H9 (cell line): ENCODE results near the gene C10orf105. TPM values are rescaled to one million over a fixed set of nuclear protein-coding genes. Genes with fewer than 3 reads are reported as not detected.

Source experiments
- DNase-seq: peaks from one replicate; pipeline ENCODE4 v3.0.0-alpha.2; 2017
- H2AFZ ChIP-seq: one replicate; pipeline ENCODE4 v1.6.1; 2013; ENCODE audit warnings: mild to moderate bottlenecking, low read length, control low read depth, moderate library complexity
- H2AK5ac ChIP-seq: 2 replicates; pipeline ENCODE4 v1.6.1; 2013; ENCODE audit warnings: low read length, control low read depth, mixed read lengths; ENCODE audit not compliant: insufficient read length
- H2BK120ac ChIP-seq: one replicate; pipeline ENCODE4 v1.6.1; 2013; ENCODE audit warnings: low read depth, mild to moderate bottlenecking, low read length, control low read depth, inconsistent platforms; ENCODE audit not compliant: poor library complexity, severe bottlenecking
- H2BK12ac ChIP-seq: 2 replicates; pipeline ENCODE4 v1.6.1; 2013; ENCODE audit warnings: low read length, control low read depth, mixed read lengths, low read depth; ENCODE audit not compliant: insufficient read length
- H2BK15ac ChIP-seq: 2 replicates; pipeline ENCODE4 v1.6.1; 2013; ENCODE audit warnings: low read depth, low read length, control low read depth
- H2BK20ac ChIP-seq: one replicate; pipeline ENCODE4 v1.6.1; 2013; ENCODE audit warnings: low read depth, mild to moderate bottlenecking, low read length, control low read depth, inconsistent platforms; ENCODE audit not compliant: poor library complexity, severe bottlenecking
- H2BK5ac ChIP-seq: 2 replicates; pipeline ENCODE4 v1.6.1; 2013; ENCODE audit warnings: low read length, control low read depth, mixed read lengths; ENCODE audit not compliant: insufficient read length
- H3K14ac ChIP-seq: 2 replicates; pipeline ENCODE4 v1.6.1; 2013; ENCODE audit warnings: low read length, control low read depth; ENCODE audit not compliant: insufficient read depth
- H3K18ac ChIP-seq: 2 replicates; pipeline ENCODE4 v1.6.1; 2013; ENCODE audit warnings: low read depth, mild to moderate bottlenecking, mixed read lengths, low read length, control low read depth; ENCODE audit not compliant: insufficient read length
- H3K23ac ChIP-seq: 2 replicates; pipeline ENCODE4 v1.6.1; 2013; ENCODE audit warnings: low read length, control low read depth, mixed read lengths, low read depth; ENCODE audit not compliant: insufficient read length
- H3K23me2 ChIP-seq: 2 replicates; pipeline ENCODE4 v1.6.1; 2013; ENCODE audit warnings: low read depth, mild to moderate bottlenecking, mixed read lengths, low read length, control low read depth; ENCODE audit not compliant: insufficient read length, poor library complexity, severe bottlenecking
- H3K27ac ChIP-seq: 2 replicates; pipeline ENCODE4 v1.5.1; 2013; ENCODE audit warnings: low read length, control low read depth, mixed read lengths, low read depth; ENCODE audit not compliant: insufficient read length
- H3K27me3 ChIP-seq: 2 replicates; pipeline ENCODE4 v1.6.1; 2013; ENCODE audit warnings: low read length, control low read depth, inconsistent platforms; ENCODE audit not compliant: insufficient read depth
- H3K4ac ChIP-seq: 2 replicates; pipeline ENCODE4 v1.6.1; 2013; ENCODE audit warnings: low read depth, mild to moderate bottlenecking, control low read depth, inconsistent platforms, low read length, moderate library complexity
- H3K4me1 ChIP-seq: 2 replicates; pipeline ENCODE4 v1.6.1; 2013; ENCODE audit warnings: low read length, control low read depth, inconsistent platforms; ENCODE audit not compliant: insufficient read depth
- H3K4me2 ChIP-seq: 2 replicates; pipeline ENCODE4 v1.6.1; 2013; ENCODE audit warnings: low read length, control low read depth, mixed read lengths; ENCODE audit not compliant: insufficient read length, insufficient read depth
- H3K56ac ChIP-seq: 2 replicates; pipeline ENCODE4 v1.6.1; 2013; ENCODE audit warnings: low read depth, mild to moderate bottlenecking, mixed read lengths, low read length, control low read depth; ENCODE audit not compliant: insufficient read length
- H3K79me1 ChIP-seq: 2 replicates; pipeline ENCODE4 v1.6.1; 2013; ENCODE audit warnings: low read depth, mild to moderate bottlenecking, moderate library complexity, low read length, control low read depth, inconsistent platforms; ENCODE audit not compliant: insufficient read depth, poor library complexity, severe bottlenecking
- H3K79me2 ChIP-seq: 2 replicates; pipeline ENCODE4 v1.6.1; 2013; ENCODE audit warnings: low read length, control low read depth, inconsistent platforms; ENCODE audit not compliant: insufficient read depth
- H3K9ac ChIP-seq: 2 replicates; pipeline ENCODE4 v1.6.1; 2013; ENCODE audit warnings: low read length, control low read depth, mixed read lengths; ENCODE audit not compliant: insufficient read length; ENCODE audit errors: extremely low read depth
- H3K9me3 ChIP-seq: one replicate; pipeline ENCODE4 v1.6.1; 2013; ENCODE audit warnings: low read depth, low read length, inconsistent platforms; ENCODE audit not compliant: control insufficient read depth
- H3T11ph ChIP-seq: one replicate; pipeline ENCODE4 v1.6.1; 2013; ENCODE audit warnings: mild to moderate bottlenecking, low read length, control low read depth, inconsistent platforms
- H4K20me1 ChIP-seq: one replicate; pipeline ENCODE4 v1.6.1; 2013; ENCODE audit not compliant: control insufficient read depth, insufficient read length, insufficient read depth
- H4K5ac ChIP-seq: 2 replicates; pipeline ENCODE4 v1.6.1; 2013; ENCODE audit warnings: low read depth, mild to moderate bottlenecking, mixed read lengths, low read length, control low read depth; ENCODE audit not compliant: insufficient read length
- H4K8ac ChIP-seq: replicated peaks from 2 replicates; pipeline ENCODE4 v1.6.1; 2013; ENCODE audit warnings: low read length, control low read depth, mixed read lengths, low read depth; ENCODE audit not compliant: insufficient read length
- H4K91ac ChIP-seq: 2 replicates; pipeline ENCODE4 v1.6.1; 2013; ENCODE audit warnings: low read depth, mild to moderate bottlenecking, moderate library complexity, mixed read lengths, low read length, control low read depth; ENCODE audit not compliant: insufficient read length
- H3K27ac Mint-ChIP-seq, 3 experiments: 2 replicates in 2 of 3; 3 replicates in 1 of 3; pipeline ENCODE4 v1.8.0; 2020 to 2021; ENCODE audit warnings: mixed read lengths in 3 of 3, mild to moderate bottlenecking in 1 of 3, moderate library complexity in 1 of 3
- H3K27me3 Mint-ChIP-seq: 2 replicates; pipeline ENCODE4 v1.8.0; 2021; ENCODE audit warnings: low read depth, mild to moderate bottlenecking, moderate library complexity, mixed read lengths
- H3K36me3 Mint-ChIP-seq, 3 experiments: 2 replicates in 2 of 3; 3 replicates in 1 of 3; pipeline ENCODE4 v1.8.0; 2020 to 2021; ENCODE audit warnings: low read depth in 3 of 3, mixed read lengths in 3 of 3; ENCODE audit not compliant: insufficient read depth in 1 of 3
- H3K4me1 Mint-ChIP-seq, 2 experiments: 2 replicates each; pipeline ENCODE4 v1.8.0; 2020; ENCODE audit warnings: mixed read lengths in 2 of 2
- H3K4me3 Mint-ChIP-seq, 2 experiments: 2 replicates in 1 of 2; 3 replicates in 1 of 2; pipeline ENCODE4 v1.8.0; 2020 to 2021; ENCODE audit warnings: mild to moderate bottlenecking in 2 of 2, mixed read lengths in 2 of 2, moderate library complexity in 1 of 2
- H3K9me3 Mint-ChIP-seq, 2 experiments: 2 replicates in 1 of 2; 3 replicates in 1 of 2; pipeline ENCODE4 v1.8.0; 2020; ENCODE audit warnings: mild to moderate bottlenecking in 2 of 2, mixed read lengths in 2 of 2, moderate library complexity in 1 of 2
- WGBS: extraction: QIAGEN DNeasy Blood & Tissue Kit; methylation state at CpG from one replicate; pipeline ENCODE4 v1.1.7; 2013; ENCODE audit warnings: missing lambda C conversion rate, low lambda C conversion rate, mixed read lengths; ENCODE audit not compliant: insufficient read length; ENCODE audit errors: extremely low coverage; 5-methylcytosine and 5-hydroxymethylcytosine counted together
- total RNA-seq: library from RNA; stranded (reverse); gene quantifications from 2 replicates; pipeline ENCODE4 v1.2.1, GENCODE V29; 2021
- TF ChIP-seq, protein P1 (sequence below): fragments of 200-600 bp; sonication (generic); conservative IDR thresholded peaks from 3 replicates; pipeline ENCODE4 v1.8.0; 2021; ENCODE audit warnings: antibody characterized with exemption, mild to moderate bottlenecking

C10orf105 gene
- total RNA-seq, 1 experiment from 2014 or later: 0.26 TPM

DNA sequence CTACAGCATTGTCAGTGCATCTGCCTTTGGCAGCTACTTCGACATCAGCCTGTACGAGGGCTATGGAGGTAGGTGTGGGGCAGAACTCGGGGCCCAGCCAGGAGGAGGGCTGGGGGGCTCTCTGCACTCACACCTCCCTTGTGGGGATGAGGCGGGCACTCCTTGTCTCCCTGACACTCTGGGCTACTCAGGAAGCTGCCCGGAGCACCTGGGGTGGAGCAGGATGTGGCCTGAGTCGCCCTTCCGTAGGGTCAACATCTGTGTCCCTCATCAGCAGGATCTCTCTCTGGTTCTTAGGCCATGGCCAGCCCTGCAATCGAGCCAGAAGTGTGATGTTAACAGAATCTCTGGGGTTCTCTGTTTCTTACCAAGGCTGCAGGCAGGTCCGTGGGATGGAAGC, 40.2 kb downstream of the C10orf105 start:
- Histone ChIP-seq H2BK20ac (no peak overlapping the region), H3T11ph (no peak overlapping the region), H4K5ac (no peak overlapping the region), H3K14ac (no peak overlapping the region; the same call in 1 of the 2 replicates), H2AK5ac (no peak overlapping the region), H3K23me2 (no peaks in the 10 kb centered on the region), H3K18ac (no peak overlapping the region), H3K4me1 (no peaks in the 10 kb centered on the region), H3K27ac (no peak overlapping the region), H3K79me1 (no peaks in the 10 kb centered on the region), H4K20me1 (no peaks in the 10 kb centered on the region), H3K9me3 (no peaks in the 10 kb centered on the region), H2BK5ac (no peak overlapping the region), H3K4ac (no peak overlapping the region), H4K8ac (no peak overlapping the region), H3K79me2 (no peaks in the 10 kb centered on the region), H2AFZ (no peak overlapping the region), H3K4me2 (no peak overlapping the region), H3K27me3 (no peaks in the 10 kb centered on the region), H2BK12ac (no peak overlapping the region), H4K91ac (no peak overlapping the region), H3K9ac (no peak overlapping the region), H3K56ac (no peak overlapping the region), H3K23ac (no peak overlapping the region), H2BK15ac (no peak overlapping the region), H2BK120ac (no peak overlapping the region)
- no peaks in the 10 kb centered on the region for H3K9me3 Mint-ChIP-seq
- no peaks in the 10 kb centered on the region for H3K36me3 Mint-ChIP-seq
- DNase-seq: no peak
- TF ChIP-seq, protein P1, sequence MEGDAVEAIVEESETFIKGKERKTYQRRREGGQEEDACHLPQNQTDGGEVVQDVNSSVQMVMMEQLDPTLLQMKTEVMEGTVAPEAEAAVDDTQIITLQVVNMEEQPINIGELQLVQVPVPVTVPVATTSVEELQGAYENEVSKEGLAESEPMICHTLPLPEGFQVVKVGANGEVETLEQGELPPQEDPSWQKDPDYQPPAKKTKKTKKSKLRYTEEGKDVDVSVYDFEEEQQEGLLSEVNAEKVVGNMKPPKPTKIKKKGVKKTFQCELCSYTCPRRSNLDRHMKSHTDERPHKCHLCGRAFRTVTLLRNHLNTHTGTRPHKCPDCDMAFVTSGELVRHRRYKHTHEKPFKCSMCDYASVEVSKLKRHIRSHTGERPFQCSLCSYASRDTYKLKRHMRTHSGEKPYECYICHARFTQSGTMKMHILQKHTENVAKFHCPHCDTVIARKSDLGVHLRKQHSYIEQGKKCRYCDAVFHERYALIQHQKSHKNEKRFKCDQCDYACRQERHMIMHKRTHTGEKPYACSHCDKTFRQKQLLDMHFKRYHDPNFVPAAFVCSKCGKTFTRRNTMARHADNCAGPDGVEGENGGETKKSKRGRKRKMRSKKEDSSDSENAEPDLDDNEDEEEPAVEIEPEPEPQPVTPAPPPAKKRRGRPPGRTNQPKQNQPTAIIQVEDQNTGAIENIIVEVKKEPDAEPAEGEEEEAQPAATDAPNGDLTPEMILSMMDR: no peak
- H3K27me3 Mint-ChIP-seq: peaks cover 10% of the 10 kb centered on the region
- H3K4me1 Mint-ChIP-seq: peaks cover 5 to 8% of the 10 kb centered on the region in 2 experiments
- WGBS: no CpG with 5 or more reads among the region's 9 CpGs
- no peak overlapping the region for H3K4me3 Mint-ChIP-seq
- no peak overlapping the region for H3K27ac Mint-ChIP-seq
